ENCODE results near the gene TSPAN3. TPM values are rescaled to one million over a fixed set of nuclear protein-coding genes. Genes with fewer than 3 reads are reported as not detected.

The TSPAN3 gene
- total RNA-seq, 1 donor from 2014 or later, result 259 TPM

DNA sequence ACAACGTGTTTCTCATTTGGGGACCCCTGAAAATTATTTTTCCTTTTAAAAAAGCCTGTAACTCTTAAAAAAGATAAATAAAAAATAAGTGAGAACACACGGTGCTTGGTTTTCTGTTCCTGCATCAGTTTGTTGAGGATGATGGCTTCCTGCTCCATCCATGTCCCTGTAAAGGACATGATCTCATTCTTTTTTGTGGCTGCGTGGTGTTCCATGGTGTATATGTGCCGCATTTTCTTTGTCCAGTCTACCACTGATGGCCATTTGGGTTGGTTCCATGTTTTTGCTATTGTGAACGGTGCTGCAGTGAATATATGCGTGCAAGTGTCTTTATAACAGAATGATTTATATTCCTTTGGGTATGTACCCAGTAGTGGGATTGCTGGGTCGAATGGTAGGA is 2.3 kb downstream of the TSPAN3 start:
- H3K36me3 Mint-ChIP-seq (ENCODE audit: low read depth), result peaks cover 2% of the 10 kb centered on the region
- H3K27ac Mint-ChIP-seq (ENCODE audit: unreplicated experiment), result no peak overlapping the region
- DNase-seq (ENCODE audit: low read depth, low spot score), result no peak
- peaks cover 49% of the 10 kb centered on the region for H3K4me1 Mint-ChIP-seq
- H3K27me3 Mint-ChIP-seq (ENCODE audit: low read depth), result no peaks in the 10 kb centered on the region
- peak overlapping the region; percentile 26 for H3K4me3 Mint-ChIP-seq
- TF ChIP-seq, protein P1, sequence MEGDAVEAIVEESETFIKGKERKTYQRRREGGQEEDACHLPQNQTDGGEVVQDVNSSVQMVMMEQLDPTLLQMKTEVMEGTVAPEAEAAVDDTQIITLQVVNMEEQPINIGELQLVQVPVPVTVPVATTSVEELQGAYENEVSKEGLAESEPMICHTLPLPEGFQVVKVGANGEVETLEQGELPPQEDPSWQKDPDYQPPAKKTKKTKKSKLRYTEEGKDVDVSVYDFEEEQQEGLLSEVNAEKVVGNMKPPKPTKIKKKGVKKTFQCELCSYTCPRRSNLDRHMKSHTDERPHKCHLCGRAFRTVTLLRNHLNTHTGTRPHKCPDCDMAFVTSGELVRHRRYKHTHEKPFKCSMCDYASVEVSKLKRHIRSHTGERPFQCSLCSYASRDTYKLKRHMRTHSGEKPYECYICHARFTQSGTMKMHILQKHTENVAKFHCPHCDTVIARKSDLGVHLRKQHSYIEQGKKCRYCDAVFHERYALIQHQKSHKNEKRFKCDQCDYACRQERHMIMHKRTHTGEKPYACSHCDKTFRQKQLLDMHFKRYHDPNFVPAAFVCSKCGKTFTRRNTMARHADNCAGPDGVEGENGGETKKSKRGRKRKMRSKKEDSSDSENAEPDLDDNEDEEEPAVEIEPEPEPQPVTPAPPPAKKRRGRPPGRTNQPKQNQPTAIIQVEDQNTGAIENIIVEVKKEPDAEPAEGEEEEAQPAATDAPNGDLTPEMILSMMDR (conservative IDR thresholded peaks at IDR 0.05), result no peak
- no peaks in the 10 kb centered on the region for H3K9me3 Mint-ChIP-seq

DNA sequence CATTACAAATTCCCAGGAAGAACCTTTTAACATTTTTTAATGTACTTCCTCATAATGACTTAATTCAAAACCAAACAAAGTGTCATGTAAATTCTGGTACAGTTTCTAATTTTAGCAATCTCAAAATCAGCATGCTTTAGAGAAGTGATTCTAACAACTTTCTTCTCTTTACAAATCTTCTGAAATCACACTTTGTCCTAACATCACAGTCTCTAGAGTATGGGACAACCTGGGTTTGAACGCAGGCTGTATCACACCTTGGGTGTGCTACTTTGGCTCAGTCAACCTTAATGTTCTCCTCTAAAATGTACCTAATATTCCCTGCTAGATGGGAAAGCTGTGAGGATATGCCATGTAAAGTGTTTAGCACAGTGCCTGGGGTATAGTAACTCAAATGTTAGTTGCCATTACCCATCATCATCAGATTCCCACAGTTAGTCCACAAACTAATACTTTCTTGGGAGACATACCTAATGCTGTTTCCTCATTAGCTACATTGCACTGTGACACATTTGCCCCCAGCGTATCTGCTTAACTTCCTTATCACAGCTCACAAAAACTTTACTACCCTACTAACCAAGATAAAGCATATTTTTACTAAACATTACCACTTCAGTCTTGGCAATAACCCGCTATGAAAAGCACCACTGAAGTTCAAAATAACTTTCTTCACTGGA is 3.1 kb downstream of the TSPAN3 start:
- Mint-ChIP-seq H3K27me3 (ENCODE audit: low read depth) (no peaks in the 10 kb centered on the region), H3K4me3 (peak overlapping the region; percentile 27), H3K27ac (ENCODE audit: unreplicated experiment) (no peak overlapping the region), H3K9me3 (no peaks in the 10 kb centered on the region), H3K36me3 (ENCODE audit: low read depth) (peaks cover 2% of the 10 kb centered on the region), H3K4me1 (peaks cover 49% of the 10 kb centered on the region)
- TF ChIP-seq, protein P1 (conservative IDR thresholded peaks at IDR 0.05), result no peak
- DNase-seq (ENCODE audit: low read depth, low spot score), result no peak

DNA sequence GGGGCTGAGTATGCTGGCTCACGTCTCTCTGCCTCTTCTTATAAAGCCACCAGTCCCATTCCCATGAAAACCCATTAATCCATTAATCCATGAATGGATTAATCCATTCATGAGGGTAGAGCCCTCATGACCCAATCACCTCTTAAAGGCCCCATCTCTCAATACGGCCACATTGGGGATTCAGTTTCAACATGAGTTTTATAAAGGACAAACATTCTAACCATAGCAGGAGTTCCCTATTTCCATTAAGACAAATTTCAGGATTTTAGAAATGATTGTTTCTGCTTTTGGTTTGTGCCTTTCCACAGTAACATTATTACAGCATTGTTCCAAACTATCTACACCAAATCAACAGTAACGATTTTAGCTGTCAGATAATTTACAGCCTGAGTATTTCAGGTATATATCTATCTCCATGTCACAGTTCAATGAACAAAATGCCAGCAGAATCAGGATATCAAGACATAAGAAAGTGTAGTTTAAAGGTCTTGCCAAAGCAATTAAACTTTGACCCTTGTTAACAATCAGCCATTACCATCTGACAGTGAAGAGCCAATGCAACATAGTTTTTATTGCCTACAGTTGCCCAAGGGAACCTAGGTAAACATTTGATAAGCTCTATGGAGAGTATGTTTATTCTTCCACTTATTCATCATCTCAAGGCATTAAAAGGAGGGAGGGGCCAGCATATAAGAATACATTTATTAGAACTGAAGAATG is 3.8 kb downstream of the TSPAN3 start:
- Mint-ChIP-seq H3K4me1 (peaks cover 54% of the 10 kb centered on the region), H3K4me3 (peak overlapping the region; percentile 36), H3K36me3 (ENCODE audit: low read depth) (peaks cover 2% of the 10 kb centered on the region), H3K27ac (ENCODE audit: unreplicated experiment) (no peak overlapping the region), H3K9me3 (no peaks in the 10 kb centered on the region), H3K27me3 (ENCODE audit: low read depth) (no peaks in the 10 kb centered on the region)
- TF ChIP-seq, protein P1 (conservative IDR thresholded peaks at IDR 0.05), result no peak
- no peak for DNase-seq (ENCODE audit: low read depth, low spot score)

DNA sequence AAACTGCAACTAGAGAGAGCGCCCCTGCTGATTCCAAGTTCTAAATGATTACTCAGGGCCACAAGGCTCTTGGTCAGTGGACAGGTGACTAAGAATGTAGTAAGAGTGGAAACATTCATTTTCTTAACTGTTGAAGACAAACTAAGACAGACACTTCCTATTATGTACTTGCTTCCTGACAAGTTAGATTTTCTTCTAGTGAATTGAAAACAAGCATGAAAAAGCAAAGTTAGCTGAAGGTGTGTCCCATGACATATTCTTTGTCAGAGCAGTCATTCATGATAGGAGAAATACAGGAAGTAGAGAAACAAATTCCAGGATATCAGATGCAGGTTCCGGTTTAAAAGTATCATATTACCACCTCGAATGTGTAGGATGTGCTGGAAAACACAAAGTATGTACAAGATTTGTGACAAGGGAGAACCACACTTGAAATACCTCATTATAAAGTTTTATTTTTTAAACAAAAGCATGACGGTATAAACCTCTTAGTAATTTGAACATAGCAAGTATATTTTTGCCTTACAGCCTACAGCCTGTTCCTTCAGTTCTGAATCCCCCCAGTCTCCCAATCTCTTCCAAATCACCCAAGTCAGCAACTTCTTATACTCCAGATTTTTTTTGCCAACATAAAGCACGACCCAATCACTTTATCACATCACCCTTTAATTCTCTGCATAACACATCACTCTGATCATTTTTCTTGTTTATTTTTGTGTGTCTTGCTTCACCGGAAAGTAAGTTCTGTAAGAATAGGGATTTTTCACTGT is 6.2 kb downstream of the TSPAN3 start:
- Mint-ChIP-seq H3K27ac (ENCODE audit: unreplicated experiment) (no peak overlapping the region), H3K9me3 (no peaks in the 10 kb centered on the region), H3K4me3 (no peak overlapping the region), H3K4me1 (peaks cover 58% of the 10 kb centered on the region), H3K36me3 (ENCODE audit: low read depth) (peaks cover 2% of the 10 kb centered on the region), H3K27me3 (ENCODE audit: low read depth) (no peaks in the 10 kb centered on the region)
- TF ChIP-seq, protein P1 (conservative IDR thresholded peaks at IDR 0.05), result no peak
- no peak for DNase-seq (ENCODE audit: low read depth, low spot score)

DNA sequence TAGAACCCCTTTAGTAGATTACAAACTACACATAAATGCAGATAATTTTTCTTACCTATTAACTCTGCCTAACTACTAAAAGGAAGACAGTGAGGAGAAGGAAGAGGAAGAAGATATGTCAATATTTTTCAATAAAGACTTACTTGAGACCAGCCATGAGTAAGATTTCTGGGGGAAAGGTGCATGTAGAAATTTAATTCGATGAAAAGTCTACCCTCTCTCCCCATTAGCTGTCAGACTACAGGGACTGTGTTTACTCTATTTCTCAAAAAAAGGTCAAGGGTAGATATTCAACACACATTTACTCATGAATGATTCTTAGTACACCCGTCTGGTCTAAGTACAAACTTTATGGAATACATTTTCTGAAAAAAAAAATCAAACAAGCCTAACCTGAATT is 6.8 kb downstream of the TSPAN3 start:
- TF ChIP-seq, protein P1 (conservative IDR thresholded peaks at IDR 0.05), result no peak
- no peak overlapping the region for H3K27ac Mint-ChIP-seq (ENCODE audit: unreplicated experiment)
- peaks cover 56% of the 10 kb centered on the region for H3K4me1 Mint-ChIP-seq
- H3K9me3 Mint-ChIP-seq, result no peaks in the 10 kb centered on the region
- DNase-seq (ENCODE audit: low read depth, low spot score), result no peak
- H3K36me3 Mint-ChIP-seq (ENCODE audit: low read depth), result peaks cover 2% of the 10 kb centered on the region
- no peaks in the 10 kb centered on the region for H3K27me3 Mint-ChIP-seq (ENCODE audit: low read depth)
- H3K4me3 Mint-ChIP-seq, result no peak overlapping the region
